Upper lobe of left lung (tissue), 4 donors: ENCODE data around the gene CAMK1D.

ENCODE experiments used
- POLR2A ChIP-seq, 4 donors: fragments of 450-650 bp; IDR thresholded peaks; one replicate each; pipeline ENCODE4 v1.5.1; 2016 to 2017; ENCODE audit warnings: antibody characterized with exemption in 4 of 4, mild to moderate bottlenecking in 2 of 4
- POLR2AphosphoS5 ChIP-seq, 2 donors: sonication (generic); formaldehyde crosslinking; IDR thresholded peaks; one replicate each; pipeline ENCODE4 v1.5.1; 2017; ENCODE audit warnings: antibody characterized with exemption in 2 of 2
- TF ChIP-seq, protein P1 (sequence below), 6 experiments: fragments of 450-650 bp in 4 of 6; fragments of 200-600 bp in 2 of 6; sonication (generic) in 2 of 6; IDR thresholded peaks; one replicate each; pipeline ENCODE4 v1.5.1; 2016 to 2019; ENCODE audit warnings: antibody characterized with exemption in 6 of 6

DNA sequence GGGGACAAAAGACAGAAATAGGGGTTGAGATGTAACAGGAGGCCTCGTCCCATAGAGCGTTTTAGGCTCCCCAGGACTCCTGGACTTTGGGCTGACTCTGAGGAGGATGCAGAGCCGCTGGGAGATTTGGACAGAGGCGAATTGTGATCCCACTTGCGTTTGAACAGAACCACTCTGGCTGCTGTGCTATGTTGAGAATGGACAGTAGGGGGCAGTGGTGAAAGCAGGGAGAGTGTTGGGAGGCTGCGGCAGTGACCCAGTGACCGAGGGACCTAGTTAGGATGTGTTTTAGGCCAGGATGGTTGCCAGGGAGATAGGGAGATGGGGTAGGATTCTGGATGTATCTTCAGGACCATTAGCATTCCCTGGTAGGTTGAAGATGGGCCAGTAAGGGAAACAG lies 380.5 kb downstream of the CAMK1D start:
- no peak for TF ChIP-seq POLR2AphosphoS5 (IDR thresholded peaks at IDR 0.05)
- TF ChIP-seq, protein P1, sequence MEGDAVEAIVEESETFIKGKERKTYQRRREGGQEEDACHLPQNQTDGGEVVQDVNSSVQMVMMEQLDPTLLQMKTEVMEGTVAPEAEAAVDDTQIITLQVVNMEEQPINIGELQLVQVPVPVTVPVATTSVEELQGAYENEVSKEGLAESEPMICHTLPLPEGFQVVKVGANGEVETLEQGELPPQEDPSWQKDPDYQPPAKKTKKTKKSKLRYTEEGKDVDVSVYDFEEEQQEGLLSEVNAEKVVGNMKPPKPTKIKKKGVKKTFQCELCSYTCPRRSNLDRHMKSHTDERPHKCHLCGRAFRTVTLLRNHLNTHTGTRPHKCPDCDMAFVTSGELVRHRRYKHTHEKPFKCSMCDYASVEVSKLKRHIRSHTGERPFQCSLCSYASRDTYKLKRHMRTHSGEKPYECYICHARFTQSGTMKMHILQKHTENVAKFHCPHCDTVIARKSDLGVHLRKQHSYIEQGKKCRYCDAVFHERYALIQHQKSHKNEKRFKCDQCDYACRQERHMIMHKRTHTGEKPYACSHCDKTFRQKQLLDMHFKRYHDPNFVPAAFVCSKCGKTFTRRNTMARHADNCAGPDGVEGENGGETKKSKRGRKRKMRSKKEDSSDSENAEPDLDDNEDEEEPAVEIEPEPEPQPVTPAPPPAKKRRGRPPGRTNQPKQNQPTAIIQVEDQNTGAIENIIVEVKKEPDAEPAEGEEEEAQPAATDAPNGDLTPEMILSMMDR (IDR thresholded peaks at IDR 0.05), result peak in 1 of 6 experiments; percentile 21
- TF ChIP-seq POLR2A (IDR thresholded peaks at IDR 0.05), result no peak
